ENCODE results near the gene ALDH4A1. TPM values are rescaled to one million over a fixed set of nuclear protein-coding genes. Genes with fewer than 3 reads are reported as not detected.

The ALDH4A1 gene
- total and polyA plus RNA-seq, 2 experiments from 2014 or later, result 11.3 to 33.8 TPM

- TF ChIP-seq, protein P1, sequence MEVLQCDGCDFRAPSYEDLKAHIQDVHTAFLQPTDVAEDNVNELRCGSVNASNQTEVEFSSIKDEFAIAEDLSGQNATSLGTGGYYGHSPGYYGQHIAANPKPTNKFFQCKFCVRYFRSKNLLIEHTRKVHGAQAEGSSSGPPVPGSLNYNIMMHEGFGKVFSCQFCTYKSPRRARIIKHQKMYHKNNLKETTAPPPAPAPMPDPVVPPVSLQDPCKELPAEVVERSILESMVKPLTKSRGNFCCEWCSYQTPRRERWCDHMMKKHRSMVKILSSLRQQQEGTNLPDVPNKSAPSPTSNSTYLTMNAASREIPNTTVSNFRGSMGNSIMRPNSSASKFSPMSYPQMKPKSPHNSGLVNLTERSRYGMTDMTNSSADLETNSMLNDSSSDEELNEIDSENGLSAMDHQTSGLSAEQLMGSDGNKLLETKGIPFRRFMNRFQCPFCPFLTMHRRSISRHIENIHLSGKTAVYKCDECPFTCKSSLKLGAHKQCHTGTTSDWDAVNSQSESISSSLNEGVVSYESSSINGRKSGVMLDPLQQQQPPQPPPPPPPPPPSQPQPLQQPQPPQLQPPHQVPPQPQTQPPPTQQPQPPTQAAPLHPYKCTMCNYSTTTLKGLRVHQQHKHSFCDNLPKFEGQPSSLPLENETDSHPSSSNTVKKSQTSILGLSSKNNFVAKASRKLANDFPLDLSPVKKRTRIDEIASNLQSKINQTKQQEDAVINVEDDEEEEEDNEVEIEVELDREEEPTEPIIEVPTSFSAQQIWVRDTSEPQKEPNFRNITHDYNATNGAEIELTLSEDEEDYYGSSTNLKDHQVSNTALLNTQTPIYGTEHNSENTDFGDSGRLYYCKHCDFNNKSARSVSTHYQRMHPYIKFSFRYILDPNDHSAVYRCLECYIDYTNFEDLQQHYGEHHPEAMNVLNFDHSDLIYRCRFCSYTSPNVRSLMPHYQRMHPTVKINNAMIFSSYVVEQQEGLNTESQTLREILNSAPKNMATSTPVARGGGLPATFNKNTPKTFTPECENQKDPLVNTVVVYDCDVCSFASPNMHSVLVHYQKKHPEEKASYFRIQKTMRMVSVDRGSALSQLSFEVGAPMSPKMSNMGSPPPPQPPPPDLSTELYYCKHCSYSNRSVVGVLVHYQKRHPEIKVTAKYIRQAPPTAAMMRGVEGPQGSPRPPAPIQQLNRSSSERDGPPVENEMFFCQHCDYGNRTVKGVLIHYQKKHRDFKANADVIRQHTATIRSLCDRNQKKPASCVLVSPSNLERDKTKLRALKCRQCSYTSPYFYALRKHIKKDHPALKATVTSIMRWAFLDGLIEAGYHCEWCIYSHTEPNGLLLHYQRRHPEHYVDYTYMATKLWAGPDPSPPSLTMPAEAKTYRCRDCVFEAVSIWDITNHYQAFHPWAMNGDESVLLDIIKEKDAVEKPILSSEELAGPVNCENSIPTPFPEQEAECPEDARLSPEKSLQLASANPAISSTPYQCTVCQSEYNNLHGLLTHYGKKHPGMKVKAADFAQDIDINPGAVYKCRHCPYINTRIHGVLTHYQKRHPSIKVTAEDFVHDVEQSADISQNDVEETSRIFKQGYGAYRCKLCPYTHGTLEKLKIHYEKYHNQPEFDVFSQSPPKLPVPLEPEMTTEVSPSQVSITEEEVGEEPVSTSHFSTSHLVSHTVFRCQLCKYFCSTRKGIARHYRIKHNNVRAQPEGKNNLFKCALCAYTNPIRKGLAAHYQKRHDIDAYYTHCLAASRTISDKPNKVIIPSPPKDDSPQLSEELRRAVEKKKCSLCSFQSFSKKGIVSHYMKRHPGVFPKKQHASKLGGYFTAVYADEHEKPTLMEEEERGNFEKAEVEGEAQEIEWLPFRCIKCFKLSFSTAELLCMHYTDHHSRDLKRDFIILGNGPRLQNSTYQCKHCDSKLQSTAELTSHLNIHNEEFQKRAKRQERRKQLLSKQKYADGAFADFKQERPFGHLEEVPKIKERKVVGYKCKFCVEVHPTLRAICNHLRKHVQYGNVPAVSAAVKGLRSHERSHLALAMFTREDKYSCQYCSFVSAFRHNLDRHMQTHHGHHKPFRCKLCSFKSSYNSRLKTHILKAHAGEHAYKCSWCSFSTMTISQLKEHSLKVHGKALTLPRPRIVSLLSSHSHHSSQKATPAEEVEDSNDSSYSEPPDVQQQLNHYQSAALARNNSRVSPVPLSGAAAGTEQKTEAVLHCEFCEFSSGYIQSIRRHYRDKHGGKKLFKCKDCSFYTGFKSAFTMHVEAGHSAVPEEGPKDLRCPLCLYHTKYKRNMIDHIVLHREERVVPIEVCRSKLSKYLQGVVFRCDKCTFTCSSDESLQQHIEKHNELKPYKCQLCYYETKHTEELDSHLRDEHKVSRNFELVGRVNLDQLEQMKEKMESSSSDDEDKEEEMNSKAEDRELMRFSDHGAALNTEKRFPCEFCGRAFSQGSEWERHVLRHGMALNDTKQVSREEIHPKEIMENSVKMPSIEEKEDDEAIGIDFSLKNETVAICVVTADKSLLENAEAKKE (CRISPR knock-in tag; IDR thresholded peaks at IDR 0.05), result no peak
- no peak for TF ChIP-seq CTCF (conservative IDR thresholded peaks at IDR 0.05; ENCODE audit: low read depth in 2 of 2)
Measured at GRCh38 chr1:18900303-18900841, 2.0 kb downstream of the ALDH4A1 start (continued).

GRCh38 chr1:18899363-18900049, 2.8 kb downstream of the ALDH4A1 start:
- H3K4me3 ChIP-seq, result no peak overlapping the region
- no peak overlapping the region for H3K4me3 Mint-ChIP-seq
- H4K20me1 ChIP-seq (replicated peaks; ENCODE audit: insufficient read depth), result no peaks in the 10 kb centered on the region; the same call in 1 of the 2 replicates
- H3K79me2 ChIP-seq (replicated peaks; ENCODE audit: insufficient read depth), result peaks cover 12% of the 10 kb centered on the region
- no peak overlapping the region for H3K27ac Mint-ChIP-seq
- H3K4me1 Mint-ChIP-seq, result peaks cover 18% of the 10 kb centered on the region
- DNase-seq (ENCODE audit: low spot score), result no peak
- H3K36me3 Mint-ChIP-seq (ENCODE audit: low read depth), result peaks cover 4% of the 10 kb centered on the region; the same call in 2 of the 3 replicates
- TF ChIP-seq ETS1 (IDR thresholded peaks at IDR 0.05), result no peak
- TF ChIP-seq JUNB (IDR thresholded peaks at IDR 0.05; ENCODE audit: unreplicated experiment), result no peak
- TF ChIP-seq ZNF331 (CRISPR knock-in tag; IDR thresholded peaks at IDR 0.05; ENCODE audit: low read depth), result no peak
- TF ChIP-seq STAT1 (IDR thresholded peaks at IDR 0.05; ENCODE audit: unreplicated experiment), result no peak
- no peak for TF ChIP-seq EZH2phosphoT487 (IDR thresholded peaks at IDR 0.05; ENCODE audit: unreplicated experiment)
- TF ChIP-seq EZH2 (IDR thresholded peaks at IDR 0.05; ENCODE audit: low read depth, unreplicated experiment), result no peak
- no peak for TF ChIP-seq ZNF114 (CRISPR knock-in tag; IDR thresholded peaks at IDR 0.05)
- H3K4me1 ChIP-seq (ENCODE audit: insufficient read depth), result peaks cover 12% of the 10 kb centered on the region
- no peaks in the 10 kb centered on the region for H3K36me3 ChIP-seq (ENCODE audit: insufficient read depth)
- no peaks in the 10 kb centered on the region for H3K9me2 ChIP-seq (ENCODE audit: insufficient read depth)
- ATAC-seq, result no peak
- no peaks in the 10 kb centered on the region for H3K27me3 ChIP-seq (ENCODE audit: insufficient read depth)
- no peaks in the 10 kb centered on the region; the same call in 2 of the 3 replicates for H3K9me3 Mint-ChIP-seq
- H3K27me3 Mint-ChIP-seq (ENCODE audit: insufficient read depth, low read depth, poor library complexity), result peaks cover 12% of the 10 kb centered on the region
- no peaks in the 10 kb centered on the region for H3F3A ChIP-seq (replicated peaks; ENCODE audit: low read depth)
- H3K4me2 ChIP-seq, result no peak overlapping the region
- H3K27ac ChIP-seq (ENCODE audit: low read depth), result no peak overlapping the region
- H2AFZ ChIP-seq, result no peak overlapping the region
